Measurements from ENCODE around the gene NCOA3.

Gene NCOA3

DNA sequence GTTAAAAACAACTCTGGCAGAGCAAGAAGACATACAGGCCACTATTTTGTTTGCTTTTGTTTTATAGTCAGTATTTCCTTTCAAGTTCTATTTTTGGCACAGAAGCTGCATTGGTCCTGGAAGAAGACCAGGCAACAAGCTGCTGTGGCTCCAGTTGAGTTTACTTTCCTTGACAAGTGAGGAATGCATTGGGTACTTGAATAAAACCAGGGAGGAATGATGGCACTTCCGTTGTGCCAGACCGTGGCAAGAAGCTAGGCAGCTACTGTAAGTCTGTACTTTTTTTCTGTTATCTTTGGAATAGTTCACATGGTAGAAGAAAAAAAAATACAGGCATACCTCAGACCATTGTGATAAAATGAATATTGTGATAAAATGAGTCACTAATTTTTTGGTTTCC is 66.3 kb downstream of the NCOA3 start:
- CTCF ChIA-PET = no interaction called here
- no peak for TF ChIP-seq FOXK2 (IDR thresholded peaks at IDR 0.05)
- TF ChIP-seq SP1 (IDR thresholded peaks at IDR 0.05) = no peak
- no peak for TF ChIP-seq SUZ12 (IDR thresholded peaks at IDR 0.05)
- TF ChIP-seq L3MBTL2 (conservative IDR thresholded peaks at IDR 0.05) = no peak
- no peak for TF ChIP-seq CTBP1 (IDR thresholded peaks at IDR 0.05; ENCODE audit: borderline replicate concordance)
- TF ChIP-seq NFRKB (IDR thresholded peaks at IDR 0.05) = no peak
- TF ChIP-seq ELF4 (IDR thresholded peaks at IDR 0.05) = no peak
- TF ChIP-seq ZNF384 (IDR thresholded peaks at IDR 0.05) = no peak
- POLR2A ChIA-PET = interaction anchor here (1.2 kb wide), 1 partner anchor 66 kb away, joined by 3 read pairs; the partner anchor contains the start of gene NCOA3
- DNase-seq (ENCODE audit: extremely low spot score) = no peak

DNA sequence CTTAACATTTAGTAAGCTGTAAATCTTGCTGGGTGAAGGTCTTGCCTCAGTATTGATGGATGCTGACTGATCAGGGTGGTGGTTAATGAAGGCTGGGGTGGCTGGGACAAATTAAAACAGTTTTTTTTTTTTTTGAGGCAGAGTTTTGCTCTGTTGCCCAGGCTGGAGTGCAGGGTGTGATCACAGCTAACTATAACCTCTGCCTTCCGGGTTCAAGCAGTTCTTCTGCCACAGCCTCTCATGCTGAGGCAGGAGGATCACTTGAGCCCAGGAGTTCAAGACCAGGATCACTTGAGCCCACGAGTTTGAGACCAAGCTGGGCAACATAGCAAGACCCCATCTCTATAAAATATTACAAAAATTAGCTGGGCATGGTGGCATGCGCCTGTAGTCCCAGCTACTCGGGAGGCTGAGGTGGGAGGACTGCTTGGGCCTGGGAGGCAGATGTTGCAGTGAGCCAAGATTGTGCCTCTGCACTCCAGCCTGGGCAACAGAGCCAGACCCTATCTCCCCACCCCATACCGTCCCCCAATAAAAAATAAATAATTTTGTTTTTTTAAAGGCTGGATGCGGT is 67.2 kb downstream of the NCOA3 start:
- TF ChIP-seq ELF4 (IDR thresholded peaks at IDR 0.05) (no peak), CTBP1 (IDR thresholded peaks at IDR 0.05; ENCODE audit: borderline replicate concordance) (no peak), TARDBP (IDR thresholded peaks at IDR 0.05) (no peak), ARNT (IDR thresholded peaks at IDR 0.05) (no peak), LEF1 (IDR thresholded peaks at IDR 0.05; ENCODE audit: borderline replicate concordance) (no peak), FOXK2 (IDR thresholded peaks at IDR 0.05) (no peak), SUZ12 (IDR thresholded peaks at IDR 0.05) (no peak), FOXA1 (IDR thresholded peaks at IDR 0.05) (no peak), SP1 (IDR thresholded peaks at IDR 0.05) (no peak), ZNF384 (IDR thresholded peaks at IDR 0.05) (no peak), HDGF (IDR thresholded peaks at IDR 0.05; ENCODE audit: borderline replicate concordance) (no peak)
- TF ChIP-seq, protein P1, sequence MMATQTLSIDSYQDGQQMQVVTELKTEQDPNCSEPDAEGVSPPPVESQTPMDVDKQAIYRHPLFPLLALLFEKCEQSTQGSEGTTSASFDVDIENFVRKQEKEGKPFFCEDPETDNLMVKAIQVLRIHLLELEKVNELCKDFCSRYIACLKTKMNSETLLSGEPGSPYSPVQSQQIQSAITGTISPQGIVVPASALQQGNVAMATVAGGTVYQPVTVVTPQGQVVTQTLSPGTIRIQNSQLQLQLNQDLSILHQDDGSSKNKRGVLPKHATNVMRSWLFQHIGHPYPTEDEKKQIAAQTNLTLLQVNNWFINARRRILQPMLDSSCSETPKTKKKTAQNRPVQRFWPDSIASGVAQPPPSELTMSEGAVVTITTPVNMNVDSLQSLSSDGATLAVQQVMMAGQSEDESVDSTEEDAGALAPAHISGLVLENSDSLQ (IDR thresholded peaks at IDR 0.05) = no peak
- ChIA-PET CTCF (no interaction called here), POLR2A (interaction anchor here (1.2 kb wide), 1 partner anchor 67 kb away, joined by 3 read pairs; the partner anchor contains the start of gene NCOA3)
- DNase-seq (ENCODE audit: extremely low spot score) = no peak

DNA sequence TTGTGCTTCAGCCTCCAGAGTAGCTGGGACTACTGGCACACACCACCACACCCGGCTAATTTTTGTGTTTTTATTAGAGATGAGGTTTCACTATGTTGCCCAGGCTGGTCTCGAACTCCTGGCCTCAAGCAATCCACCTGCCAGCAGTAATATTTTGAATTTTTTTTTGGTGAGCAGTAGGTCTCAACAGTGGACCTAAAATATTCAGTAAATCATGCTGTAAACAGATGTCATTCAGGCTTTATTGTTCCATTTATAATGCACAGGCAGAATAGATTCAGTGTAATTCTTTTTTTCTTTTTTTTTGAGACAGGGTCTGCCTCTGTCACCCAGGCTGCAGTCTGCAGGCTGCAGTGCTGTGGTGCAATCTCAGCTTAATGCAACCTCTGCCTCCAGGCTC is 69.7 kb downstream of the NCOA3 start:
- no peak for DNase-seq (ENCODE audit: extremely low spot score)
- TF ChIP-seq SP1 (IDR thresholded peaks at IDR 0.05) = no peak
- TF ChIP-seq BHLHE40 (IDR thresholded peaks at IDR 0.05; ENCODE audit: borderline replicate concordance) = no peak
- TF ChIP-seq LEF1 (IDR thresholded peaks at IDR 0.05; ENCODE audit: borderline replicate concordance) = no peak
- TF ChIP-seq ELF4 (IDR thresholded peaks at IDR 0.05) = no peak
- no peak for TF ChIP-seq SUZ12 (IDR thresholded peaks at IDR 0.05)
- no peak for TF ChIP-seq ZNF384 (IDR thresholded peaks at IDR 0.05)
- TF ChIP-seq FOXM1 (IDR thresholded peaks at IDR 0.05; ENCODE audit: borderline replicate concordance) = no peak
- TF ChIP-seq ARNT (IDR thresholded peaks at IDR 0.05) = no peak
- TF ChIP-seq FOXK2 (IDR thresholded peaks at IDR 0.05) = no peak
- TF ChIP-seq HDGF (IDR thresholded peaks at IDR 0.05; ENCODE audit: borderline replicate concordance) = no peak
- ChIA-PET POLR2A (no interaction called here), CTCF (no interaction called here)

DNA sequence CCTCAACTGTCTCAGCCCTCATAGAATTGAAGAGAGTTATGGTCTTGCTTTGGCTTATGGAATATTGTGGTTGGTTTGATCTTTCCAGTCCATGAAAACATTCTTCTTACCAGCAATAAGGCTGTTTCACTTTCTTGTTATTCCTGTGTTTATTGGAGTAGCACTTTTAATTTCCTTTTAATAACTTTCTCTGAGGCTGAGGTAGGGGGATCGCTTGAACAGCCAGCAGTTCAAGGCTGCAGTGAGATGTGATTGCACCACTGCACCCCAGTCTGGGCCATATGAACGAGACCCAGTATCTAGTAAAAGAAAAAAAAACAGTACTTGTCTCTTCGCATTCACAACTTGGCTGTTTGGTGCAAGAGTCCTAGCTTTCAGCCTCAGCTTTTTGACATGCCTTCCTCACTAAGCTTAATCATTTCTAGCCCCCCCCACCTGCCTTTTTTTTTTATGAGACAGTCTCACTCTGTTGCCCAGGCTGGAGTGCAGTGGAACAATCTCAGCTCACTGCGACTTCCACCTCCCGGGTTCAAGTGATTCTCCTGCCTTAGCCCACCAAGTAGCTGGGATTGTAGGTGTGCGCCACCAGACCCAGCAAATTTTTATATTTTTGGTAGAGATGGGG is 70.5 kb downstream of the NCOA3 start:
- POLR2A ChIA-PET = no interaction called here
- TF ChIP-seq FOXK2 (IDR thresholded peaks at IDR 0.05) (no peak), FOXA1 (IDR thresholded peaks at IDR 0.05) (no peak), ELF4 (IDR thresholded peaks at IDR 0.05) (no peak), SUZ12 (IDR thresholded peaks at IDR 0.05) (no peak), ARNT (IDR thresholded peaks at IDR 0.05) (no peak), ZNF384 (IDR thresholded peaks at IDR 0.05) (no peak), LEF1 (IDR thresholded peaks at IDR 0.05; ENCODE audit: borderline replicate concordance) (no peak), BHLHE40 (IDR thresholded peaks at IDR 0.05; ENCODE audit: borderline replicate concordance) (no peak), CTBP1 (IDR thresholded peaks at IDR 0.05; ENCODE audit: borderline replicate concordance) (no peak), L3MBTL2 (conservative IDR thresholded peaks at IDR 0.05) (no peak)
- TF ChIP-seq, protein P1 (IDR thresholded peaks at IDR 0.05) = no peak
- CTCF ChIA-PET = interaction anchor here (0.6 kb wide), 1 partner anchor 1310 kb away, joined by 4 read pairs; no protein-coding TSS in a partner anchor
- no peak for DNase-seq (ENCODE audit: extremely low spot score)

DNA sequence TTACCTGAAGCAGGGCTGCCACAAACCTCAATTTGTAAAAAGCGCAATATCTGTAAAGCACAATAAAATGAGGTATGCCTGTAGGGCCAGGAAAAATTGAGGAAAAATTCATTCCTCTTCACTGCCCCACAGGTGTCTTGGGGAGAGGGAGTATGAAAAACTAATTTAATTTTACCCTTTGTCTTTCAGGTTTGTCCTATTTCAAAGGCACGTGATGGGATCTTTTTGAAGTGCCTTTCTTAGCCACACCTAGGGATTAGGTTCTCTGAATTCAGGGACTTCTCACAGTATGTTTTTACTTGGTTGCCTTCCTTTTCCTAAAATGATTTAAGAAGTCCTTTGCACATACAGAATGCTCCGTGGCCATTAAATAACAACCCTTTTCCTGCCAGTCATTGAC is 71.9 kb downstream of the NCOA3 start:
- DNase-seq (ENCODE audit: extremely low spot score) = no peak
- ChIA-PET POLR2A (no interaction called here), CTCF (no interaction called here)
- TF ChIP-seq FOXM1 (IDR thresholded peaks at IDR 0.05; ENCODE audit: borderline replicate concordance) = no peak
- no peak for TF ChIP-seq SP1 (IDR thresholded peaks at IDR 0.05)
- no peak for TF ChIP-seq ZNF384 (IDR thresholded peaks at IDR 0.05)
- TF ChIP-seq FOXK2 (IDR thresholded peaks at IDR 0.05) = no peak
- TF ChIP-seq BHLHE40 (IDR thresholded peaks at IDR 0.05; ENCODE audit: borderline replicate concordance) = no peak
- no peak for TF ChIP-seq CTBP1 (IDR thresholded peaks at IDR 0.05; ENCODE audit: borderline replicate concordance)
- no peak for TF ChIP-seq L3MBTL2 (conservative IDR thresholded peaks at IDR 0.05)
- no peak for TF ChIP-seq HDGF (IDR thresholded peaks at IDR 0.05; ENCODE audit: borderline replicate concordance)
- TF ChIP-seq ELF4 (IDR thresholded peaks at IDR 0.05) = no peak
- TF ChIP-seq SUZ12 (IDR thresholded peaks at IDR 0.05) = no peak
- TF ChIP-seq, protein P1 (IDR thresholded peaks at IDR 0.05) = no peak
- TF ChIP-seq FOXA1 (IDR thresholded peaks at IDR 0.05) = no peak
- no peak for TF ChIP-seq TARDBP (IDR thresholded peaks at IDR 0.05)
